ENCODE measurements around the gene ARMC2. TPM values are rescaled to one million over a fixed set of nuclear protein-coding genes. Genes with fewer than 3 reads are reported as not detected.

ARMC2 gene
- total and polyA plus RNA-seq, 2 donors from 2014 or later: 1.9 to 12.7 TPM

DNA sequence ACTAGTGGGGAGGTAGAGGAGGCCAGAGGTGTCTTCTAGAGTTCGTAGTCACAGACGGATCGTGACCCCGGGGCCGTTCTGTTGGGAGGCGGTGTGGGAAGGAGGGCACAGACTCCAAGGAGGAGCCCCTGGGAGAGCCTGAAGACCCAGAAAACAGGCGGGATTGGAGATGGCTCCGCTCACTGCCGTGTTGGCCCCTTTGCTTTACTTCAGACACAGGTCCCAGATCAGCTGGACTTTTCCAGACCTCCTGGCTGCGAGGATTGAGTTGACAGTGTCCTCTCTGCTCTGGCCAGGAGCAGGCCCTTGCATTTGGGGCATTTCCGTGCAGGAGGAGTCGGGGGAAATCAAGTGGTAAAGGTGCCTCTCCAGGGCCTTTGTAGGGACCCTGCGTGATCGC, 112.9 kb downstream of the ARMC2 start:
- no peaks in the 10 kb centered on the region for H3K9me3 ChIP-seq (ENCODE audit: control insufficient read depth in 2 of 3, insufficient read depth in 1 of 3, low read length in 3 of 3)
- H3K27ac ChIP-seq (ENCODE audit: low read depth in 2 of 2, low read length in 2 of 2): no peak overlapping the region
- DNase-seq: no peak
- FAIRE-seq: no peak
- no peak overlapping the region for H3K4me3 ChIP-seq (ENCODE audit: low read length in 3 of 3)
- H3K9ac ChIP-seq (ENCODE audit: low read length in 3 of 3): no peak overlapping the region
- peaks cover 0 to 3% (median 0%) of the 10 kb centered on the region in 3 donors for H3K4me1 ChIP-seq (ENCODE audit: control insufficient read depth in 2 of 3, insufficient read depth in 2 of 3, low read depth in 1 of 3, low read length in 3 of 3)
- H3K36me3 ChIP-seq (ENCODE audit: control insufficient read depth in 2 of 3, insufficient read depth in 3 of 3, low read length in 3 of 3): no peaks in the 10 kb centered on the region
- TF ChIP-seq, protein P1, sequence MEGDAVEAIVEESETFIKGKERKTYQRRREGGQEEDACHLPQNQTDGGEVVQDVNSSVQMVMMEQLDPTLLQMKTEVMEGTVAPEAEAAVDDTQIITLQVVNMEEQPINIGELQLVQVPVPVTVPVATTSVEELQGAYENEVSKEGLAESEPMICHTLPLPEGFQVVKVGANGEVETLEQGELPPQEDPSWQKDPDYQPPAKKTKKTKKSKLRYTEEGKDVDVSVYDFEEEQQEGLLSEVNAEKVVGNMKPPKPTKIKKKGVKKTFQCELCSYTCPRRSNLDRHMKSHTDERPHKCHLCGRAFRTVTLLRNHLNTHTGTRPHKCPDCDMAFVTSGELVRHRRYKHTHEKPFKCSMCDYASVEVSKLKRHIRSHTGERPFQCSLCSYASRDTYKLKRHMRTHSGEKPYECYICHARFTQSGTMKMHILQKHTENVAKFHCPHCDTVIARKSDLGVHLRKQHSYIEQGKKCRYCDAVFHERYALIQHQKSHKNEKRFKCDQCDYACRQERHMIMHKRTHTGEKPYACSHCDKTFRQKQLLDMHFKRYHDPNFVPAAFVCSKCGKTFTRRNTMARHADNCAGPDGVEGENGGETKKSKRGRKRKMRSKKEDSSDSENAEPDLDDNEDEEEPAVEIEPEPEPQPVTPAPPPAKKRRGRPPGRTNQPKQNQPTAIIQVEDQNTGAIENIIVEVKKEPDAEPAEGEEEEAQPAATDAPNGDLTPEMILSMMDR (IDR thresholded peaks at IDR 0.05; ENCODE audit: borderline replicate concordance, extremely low read depth, insufficient read depth): no peak
- no peaks in the 10 kb centered on the region for H3K27me3 ChIP-seq (ENCODE audit: control insufficient read depth, insufficient read depth, low read length)
- intact Hi-C loops (cut with DNase I): no loop called here

DNA sequence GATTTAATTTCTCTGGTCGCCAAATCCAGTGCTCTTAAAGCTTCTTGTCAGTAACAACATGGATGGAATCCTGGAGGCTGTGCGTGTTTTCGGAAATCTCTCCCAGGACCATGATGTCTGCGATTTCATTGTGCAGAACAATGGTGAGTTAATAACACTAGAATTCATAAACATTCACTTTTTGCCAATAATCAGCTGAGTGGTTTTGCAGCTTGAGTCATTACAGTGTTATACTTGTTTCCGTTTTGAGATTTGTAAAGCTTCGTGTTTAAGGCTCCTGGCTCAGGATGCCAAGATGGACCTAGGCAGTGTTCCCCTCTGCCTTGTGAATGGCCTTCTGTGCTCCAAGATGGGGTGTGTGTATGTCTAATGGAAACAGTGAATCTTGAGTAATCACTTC, 113.8 kb downstream of the ARMC2 start:
- H3K9me3 ChIP-seq (ENCODE audit: control insufficient read depth in 2 of 3, insufficient read depth in 1 of 3, low read length in 3 of 3): no peaks in the 10 kb centered on the region
- no peak overlapping the region for H3K9ac ChIP-seq (ENCODE audit: low read length in 3 of 3)
- H3K27ac ChIP-seq (ENCODE audit: low read depth in 2 of 2, low read length in 2 of 2): no peak overlapping the region
- DNase-seq (no peak), FAIRE-seq (no peak)
- H3K4me1 ChIP-seq (ENCODE audit: control insufficient read depth in 2 of 3, insufficient read depth in 2 of 3, low read depth in 1 of 3, low read length in 3 of 3): peaks cover 0 to 3% (median 0%) of the 10 kb centered on the region in 3 donors
- no peaks in the 10 kb centered on the region for H3K27me3 ChIP-seq (ENCODE audit: control insufficient read depth, insufficient read depth, low read length)
- TF ChIP-seq, protein P1 (IDR thresholded peaks at IDR 0.05; ENCODE audit: borderline replicate concordance, extremely low read depth, insufficient read depth): no peak
- intact Hi-C loops (cut with DNase I): no loop called here
- H3K4me3 ChIP-seq (ENCODE audit: low read length in 3 of 3): no peak overlapping the region
- no peaks in the 10 kb centered on the region for H3K36me3 ChIP-seq (ENCODE audit: control insufficient read depth in 2 of 3, insufficient read depth in 3 of 3, low read length in 3 of 3)

DNA sequence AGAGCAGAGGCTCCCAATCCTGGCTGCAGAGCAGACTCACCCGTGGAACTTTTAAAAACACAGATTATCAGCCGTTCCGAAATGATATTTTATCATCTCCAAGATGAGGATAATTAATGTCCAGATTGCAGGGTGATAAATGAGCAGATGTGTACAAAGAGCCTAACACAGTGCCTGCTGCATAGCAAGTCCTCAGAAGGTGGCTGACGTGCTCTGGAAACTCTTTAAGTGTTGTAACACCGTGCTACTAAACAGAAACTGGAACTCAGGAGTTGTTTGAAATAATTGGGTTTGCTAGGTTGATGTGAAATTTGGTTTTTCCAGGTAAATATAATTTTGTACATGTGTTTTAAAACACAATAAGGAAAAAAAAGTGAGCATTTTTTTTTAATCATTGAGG, 118.0 kb downstream of the ARMC2 start:
- H3K27me3 ChIP-seq (ENCODE audit: control insufficient read depth, insufficient read depth, low read length): no peaks in the 10 kb centered on the region
- TF ChIP-seq, protein P1 (IDR thresholded peaks at IDR 0.05; ENCODE audit: borderline replicate concordance, extremely low read depth, insufficient read depth): no peak
- H3K27ac ChIP-seq (ENCODE audit: low read depth in 2 of 2, low read length in 2 of 2): no peak overlapping the region
- H3K9me3 ChIP-seq (ENCODE audit: control insufficient read depth in 2 of 3, insufficient read depth in 1 of 3, low read length in 3 of 3): no peaks in the 10 kb centered on the region
- H3K4me1 ChIP-seq (ENCODE audit: control insufficient read depth in 2 of 3, insufficient read depth in 2 of 3, low read depth in 1 of 3, low read length in 3 of 3): no peaks in the 10 kb centered on the region
- no peaks in the 10 kb centered on the region for H3K36me3 ChIP-seq (ENCODE audit: control insufficient read depth in 2 of 3, insufficient read depth in 3 of 3, low read length in 3 of 3)
- no peak overlapping the region for H3K9ac ChIP-seq (ENCODE audit: low read length in 3 of 3)
- FAIRE-seq (no peak), DNase-seq (no peak)
- H3K4me3 ChIP-seq (ENCODE audit: low read length in 3 of 3): no peak overlapping the region
- intact Hi-C loops (cut with DNase I): no loop called here

Data from kidney (tissue), 14 donors.